HG02678 (cell line): ENCODE measurements around the gene PPM1G.
A peak's percentile ranks its signal among the peaks of the same experiment; 100 is the strongest.
"Not testable (repeated sequence)": the region's sequence is repeated elsewhere in the genome, so short reads cannot be mapped to it uniquely, and the experiment has no call there.

Source experiments
- ATAC-seq: cut with Tn5 transposase; IDR thresholded peaks from one replicate; pipeline ENCODE4 v1.9.1; 2021; ENCODE audit warnings: mild to moderate bottlenecking, moderate library complexity; ENCODE audit not compliant: unreplicated experiment

PPM1G gene, protein sequence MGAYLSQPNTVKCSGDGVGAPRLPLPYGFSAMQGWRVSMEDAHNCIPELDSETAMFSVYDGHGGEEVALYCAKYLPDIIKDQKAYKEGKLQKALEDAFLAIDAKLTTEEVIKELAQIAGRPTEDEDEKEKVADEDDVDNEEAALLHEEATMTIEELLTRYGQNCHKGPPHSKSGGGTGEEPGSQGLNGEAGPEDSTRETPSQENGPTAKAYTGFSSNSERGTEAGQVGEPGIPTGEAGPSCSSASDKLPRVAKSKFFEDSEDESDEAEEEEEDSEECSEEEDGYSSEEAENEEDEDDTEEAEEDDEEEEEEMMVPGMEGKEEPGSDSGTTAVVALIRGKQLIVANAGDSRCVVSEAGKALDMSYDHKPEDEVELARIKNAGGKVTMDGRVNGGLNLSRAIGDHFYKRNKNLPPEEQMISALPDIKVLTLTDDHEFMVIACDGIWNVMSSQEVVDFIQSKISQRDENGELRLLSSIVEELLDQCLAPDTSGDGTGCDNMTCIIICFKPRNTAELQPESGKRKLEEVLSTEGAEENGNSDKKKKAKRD

GRCh38 chr2:27409321-27410073 is at the start of gene PPM1G:
PPM1G (minus strand) TSS chr2:27409591; CDS start chr2:27409422, 169 bp downstream.
- ATAC-seq = peak; percentile 93

- ATAC-seq = no peak
These were observed 44.6 kb upstream of the PPM1G start for GRCh38 chr2:27453968-27454367.

DNA sequence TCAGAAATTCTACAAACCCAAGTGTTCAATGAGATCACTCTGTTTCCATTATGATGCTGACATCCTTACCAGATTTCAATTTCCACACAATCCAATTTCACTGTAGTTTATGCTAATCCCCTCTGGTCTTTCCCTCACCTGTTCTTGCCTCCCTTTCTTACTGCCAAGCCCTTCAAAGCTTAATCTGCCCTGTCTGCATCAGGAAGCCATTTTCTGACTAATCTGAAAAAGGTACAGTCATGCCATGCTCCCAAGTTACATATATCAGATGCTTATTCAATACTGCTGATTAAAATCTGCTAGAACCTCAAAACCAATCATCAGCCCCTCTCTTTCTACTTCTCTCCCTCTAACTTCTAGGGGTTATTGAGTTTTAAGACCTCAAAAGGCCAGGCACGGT is 41.7 kb upstream of the PPM1G start:
- ATAC-seq = no peak

GRCh38 chr2:27448381-27448780 is 39.0 kb upstream of the PPM1G start:
- ATAC-seq = no peak

- no peak for ATAC-seq
These were observed 36.7 kb upstream of the PPM1G start for GRCh38 chr2:27446057-27446456.

DNA sequence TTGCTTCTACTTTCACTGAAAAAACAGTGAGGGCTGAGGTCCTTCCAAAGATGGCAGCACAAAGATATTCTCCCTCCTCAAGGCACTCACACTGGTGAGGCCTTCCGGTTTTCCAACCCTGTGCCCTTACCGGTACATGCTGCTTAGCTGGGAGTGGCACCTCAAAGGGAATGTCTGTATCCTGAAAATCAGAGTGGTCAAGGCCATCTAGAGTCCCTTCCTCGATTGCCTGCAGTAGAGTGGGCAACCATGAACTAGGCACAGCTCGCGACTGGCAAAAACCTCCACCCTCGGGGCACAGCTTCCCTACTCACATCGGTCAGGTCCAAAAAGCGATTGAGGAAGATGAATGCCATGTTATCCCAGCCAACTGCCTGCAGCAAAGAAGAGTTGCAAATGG is 36.2 kb upstream of the PPM1G start:
- no peak for ATAC-seq

DNA sequence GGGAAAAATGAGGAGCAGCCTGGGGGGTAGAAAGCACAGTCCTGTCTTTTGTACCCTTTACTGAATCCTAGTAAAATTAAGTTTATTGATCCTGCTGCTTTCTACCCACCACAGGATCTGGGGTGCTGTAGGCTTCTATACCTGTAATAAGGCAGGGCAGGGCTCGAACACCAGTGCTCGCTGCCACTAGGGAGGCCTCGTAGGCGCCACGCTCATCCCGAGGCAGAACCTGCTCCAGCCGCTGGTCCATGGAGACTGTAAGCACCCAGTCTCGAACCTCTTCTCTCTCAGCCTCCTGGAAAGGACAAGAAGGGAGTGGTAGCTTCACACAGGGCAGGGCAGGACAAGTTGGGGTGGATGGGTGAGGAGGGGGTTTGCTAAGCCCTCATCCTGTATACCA is 35.8 kb upstream of the PPM1G start:
- no peak for ATAC-seq

DNA sequence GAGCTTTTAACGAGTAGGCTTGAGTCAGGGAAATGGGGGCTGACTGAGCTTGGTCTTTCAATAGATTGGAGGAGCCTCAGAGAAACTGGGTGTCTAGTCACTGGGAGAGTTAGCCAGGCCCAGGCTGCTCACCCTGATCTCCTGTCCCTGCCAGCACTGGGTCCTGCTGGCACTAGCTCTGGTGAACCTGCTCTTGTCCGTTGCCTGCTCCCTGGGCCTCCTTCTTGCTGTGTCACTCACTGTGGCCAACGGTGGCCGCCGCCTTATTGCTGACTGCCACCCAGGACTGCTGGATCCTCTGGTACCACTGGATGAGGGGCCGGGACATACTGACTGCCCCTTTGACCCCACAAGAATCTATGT is 33.5 kb upstream of the PPM1G start:
- no peak for ATAC-seq

GRCh38 chr2:27441958-27442919 is 32.8 kb upstream of the PPM1G start, which contains the start of gene KRTCAP3:
KRTCAP3 (plus strand) TSS chr2:27442381; CDS start chr2:27442413, 32 bp downstream.
- no peak for ATAC-seq

- ATAC-seq = no peak
These were observed 32.0 kb upstream of the PPM1G start for GRCh38 chr2:27441226-27441926.

- ATAC-seq = no peak
These were observed 26.2 kb upstream of the PPM1G start for GRCh38 chr2:27435628-27436027.

- ATAC-seq = no peak
These were observed 22.0 kb upstream of the PPM1G start for GRCh38 chr2:27431395-27431794.

DNA sequence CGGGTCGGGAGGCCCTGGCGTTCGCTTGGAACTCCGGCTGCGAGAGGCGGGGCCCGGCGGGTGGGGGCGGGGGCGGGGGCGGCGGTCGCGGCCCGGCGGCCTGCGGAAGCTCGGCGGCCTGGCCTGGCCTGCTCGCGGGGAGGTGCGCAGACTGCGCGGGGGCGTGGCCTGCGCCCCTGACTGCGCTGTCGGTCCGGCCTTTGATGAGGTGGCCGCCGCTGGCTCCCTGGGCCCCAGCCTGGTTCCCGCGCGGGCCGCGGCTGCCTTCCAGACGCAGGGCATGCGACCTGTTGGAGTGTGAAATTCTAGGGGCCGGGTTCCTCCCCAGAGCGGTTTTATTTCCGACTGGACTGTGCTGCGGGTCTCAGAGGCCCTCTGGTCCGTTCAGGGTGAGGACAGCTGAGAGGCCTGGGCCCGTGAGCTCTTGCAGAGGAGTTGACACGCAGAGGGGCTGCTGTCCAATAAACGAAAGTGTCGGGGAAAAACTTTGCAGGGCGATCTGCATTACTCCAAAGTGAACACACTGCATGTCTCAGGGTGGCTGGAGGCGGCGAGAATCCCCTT is 19.7 kb upstream of the PPM1G start:
- peak; percentile 67 for ATAC-seq

DNA sequence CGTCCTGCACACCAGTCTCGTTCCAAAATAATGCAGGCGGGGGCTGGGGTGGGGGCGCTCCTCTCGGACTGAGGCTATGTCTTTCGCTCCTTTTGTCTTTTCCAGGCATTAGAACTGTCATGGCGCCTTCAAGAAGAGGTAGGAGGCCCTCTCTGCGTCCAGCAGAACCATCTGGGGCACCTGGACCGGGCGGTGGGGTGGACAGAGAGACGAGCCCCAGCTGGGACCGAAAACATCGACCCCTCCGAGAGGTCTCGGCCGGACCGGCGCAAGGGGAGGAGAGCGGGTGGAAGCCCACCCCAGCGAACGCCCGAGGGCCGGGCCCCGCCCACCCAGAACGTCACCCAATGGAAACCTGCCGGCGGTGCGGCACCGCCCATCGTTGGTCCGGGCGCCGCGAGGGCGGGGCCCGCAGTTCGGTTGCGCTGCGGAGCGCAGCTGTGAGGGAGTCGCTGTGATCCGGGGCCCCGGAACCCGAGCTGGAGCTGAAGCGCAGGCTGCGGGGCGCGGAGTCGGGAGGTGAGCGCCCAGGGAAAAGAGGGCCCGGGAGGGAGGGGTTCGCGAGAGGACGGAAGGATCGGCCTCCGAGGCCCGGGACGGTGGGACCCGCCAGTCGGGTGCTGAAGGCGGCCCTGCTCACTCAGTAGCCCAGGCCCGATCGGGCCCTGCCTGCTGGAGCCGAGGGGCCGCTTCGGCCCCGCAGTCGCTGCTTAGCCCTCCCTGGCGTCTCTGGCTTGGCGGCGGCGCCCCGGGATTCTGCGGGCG is 19.0 kb upstream of the PPM1G start, which contains the start of gene NRBP1:
Gene NRBP1 (plus strand): TSS at position 419 of the 765 bp plus-strand sequence. CDS start 4,643 bp downstream, outside the sequence.
- ATAC-seq = peak; percentile 89

DNA sequence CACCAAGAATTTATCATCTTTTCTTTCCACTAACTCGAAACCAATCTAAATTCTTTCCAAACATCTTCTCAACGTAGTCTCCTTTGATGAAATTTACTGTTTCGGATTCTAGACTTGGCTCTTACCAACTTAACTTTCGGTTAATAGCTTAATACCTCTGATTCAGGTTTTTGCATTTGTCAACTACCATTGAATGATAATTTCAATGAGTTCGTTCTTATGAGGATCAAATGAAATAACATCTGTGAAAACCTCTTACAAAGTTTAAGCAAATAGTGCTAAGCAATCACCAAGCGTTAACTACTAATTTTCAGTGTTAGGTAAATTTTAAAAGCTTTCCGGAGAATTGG is 18.4 kb upstream of the PPM1G start:
- no peak for ATAC-seq

GRCh38 chr2:27425039-27425438 is 15.6 kb upstream of the PPM1G start:
- not testable (repeated sequence) for ATAC-seq

DNA sequence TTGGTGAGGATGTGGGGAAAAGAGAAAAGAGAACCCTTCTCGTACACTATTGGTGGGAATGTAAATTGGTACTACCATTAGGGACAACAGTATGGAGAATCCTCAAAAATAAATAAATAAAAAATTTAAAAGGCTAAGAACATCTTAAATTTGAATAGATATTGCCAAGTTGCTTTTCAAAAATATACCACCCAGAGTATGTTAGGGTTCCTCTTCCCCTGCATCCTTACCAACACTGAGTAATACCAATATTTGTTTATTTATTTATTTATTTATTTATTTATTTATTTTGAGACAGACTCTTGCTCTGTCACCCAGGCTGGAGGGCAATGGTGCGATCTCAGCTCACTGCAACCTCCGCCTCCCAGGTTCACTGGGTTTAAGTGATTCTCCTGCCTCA is 13.6 kb upstream of the PPM1G start:
- ATAC-seq = no peak

DNA sequence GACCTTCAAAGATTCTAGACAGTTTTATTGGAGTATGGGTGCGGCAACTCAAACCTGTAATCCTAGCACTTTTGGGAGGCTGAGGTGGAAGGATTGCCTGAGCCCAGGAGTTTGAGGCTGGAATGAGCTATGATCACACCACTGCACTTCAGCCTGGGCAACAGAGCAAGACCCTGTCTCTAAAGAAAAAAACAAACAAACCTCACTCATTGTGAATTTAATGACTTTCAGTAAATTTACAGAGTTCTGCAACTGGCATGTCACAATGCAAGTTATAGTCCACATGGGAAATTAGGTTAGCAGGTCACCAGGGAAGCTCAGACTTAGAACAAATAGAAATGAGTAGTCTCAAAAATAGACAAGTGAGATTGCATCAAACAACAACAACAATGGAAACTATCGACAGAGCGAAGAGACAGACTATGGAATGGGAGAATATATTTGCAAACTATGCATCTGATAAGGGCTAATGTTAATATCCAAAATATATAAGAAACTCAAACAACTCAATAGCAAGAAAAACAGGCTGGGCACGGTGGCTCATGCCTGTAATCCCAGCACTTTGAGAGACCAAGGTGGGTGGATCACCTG is 12.4 kb upstream of the PPM1G start:
- no peak for ATAC-seq

- no peak for ATAC-seq
These were observed 11.6 kb upstream of the PPM1G start for GRCh38 chr2:27420996-27421395.
